Ammon's horn (tissue), 1 donor: ENCODE measurements around the gene IMPDH1.

Experiments used
- DNase-seq: peaks from one replicate; pipeline ENCODE4 v3.0.0-alpha.2; 2016; ENCODE audit warnings: low spot score

IMPDH1 gene

GRCh38 chr7:128434413-128435326 lies 24.9 kb upstream of the IMPDH1 start:
- no peak for DNase-seq

DNA sequence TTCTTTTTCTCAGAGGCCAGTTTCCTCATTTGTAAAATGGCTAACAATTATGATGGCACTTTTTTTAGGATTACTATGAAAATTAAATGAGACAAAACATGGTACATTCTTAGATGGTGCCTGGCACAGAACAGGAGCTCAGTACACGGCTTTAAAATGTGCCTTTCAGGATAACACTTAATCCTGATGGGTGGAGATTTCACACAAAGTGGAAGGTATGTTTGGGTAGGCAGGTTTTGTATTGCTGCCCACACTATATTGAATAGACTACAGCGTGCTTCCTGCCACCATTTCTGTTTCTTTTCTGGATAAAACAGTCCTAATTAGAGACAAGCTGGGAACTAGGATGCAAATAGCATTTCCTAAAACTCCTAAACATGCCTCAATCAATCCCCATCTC lies 22.0 kb upstream of the IMPDH1 start:
- no peak for DNase-seq

GRCh38 chr7:128431221-128431620 lies 21.4 kb upstream of the IMPDH1 start:
- DNase-seq, result no peak

DNA sequence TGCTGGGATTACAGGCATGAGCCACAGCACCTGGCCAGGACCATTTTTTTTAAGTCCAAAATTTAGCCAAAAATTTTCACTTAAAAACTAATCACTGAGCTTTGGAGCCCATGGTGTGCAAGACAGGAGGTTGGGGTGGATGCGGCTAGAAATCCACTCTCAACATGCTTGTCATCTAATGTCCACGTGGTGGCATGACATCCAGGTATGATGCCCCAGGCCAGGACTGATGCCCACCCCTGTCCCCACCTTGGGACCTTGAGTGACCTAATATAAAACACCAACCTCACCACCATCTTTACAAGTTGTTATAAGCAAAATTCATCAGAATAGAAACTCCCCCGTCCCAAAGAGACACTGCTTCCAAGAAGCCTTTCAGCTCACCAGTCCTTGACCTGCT lies 20.4 kb upstream of the IMPDH1 start:
- DNase-seq, result no peak

DNA sequence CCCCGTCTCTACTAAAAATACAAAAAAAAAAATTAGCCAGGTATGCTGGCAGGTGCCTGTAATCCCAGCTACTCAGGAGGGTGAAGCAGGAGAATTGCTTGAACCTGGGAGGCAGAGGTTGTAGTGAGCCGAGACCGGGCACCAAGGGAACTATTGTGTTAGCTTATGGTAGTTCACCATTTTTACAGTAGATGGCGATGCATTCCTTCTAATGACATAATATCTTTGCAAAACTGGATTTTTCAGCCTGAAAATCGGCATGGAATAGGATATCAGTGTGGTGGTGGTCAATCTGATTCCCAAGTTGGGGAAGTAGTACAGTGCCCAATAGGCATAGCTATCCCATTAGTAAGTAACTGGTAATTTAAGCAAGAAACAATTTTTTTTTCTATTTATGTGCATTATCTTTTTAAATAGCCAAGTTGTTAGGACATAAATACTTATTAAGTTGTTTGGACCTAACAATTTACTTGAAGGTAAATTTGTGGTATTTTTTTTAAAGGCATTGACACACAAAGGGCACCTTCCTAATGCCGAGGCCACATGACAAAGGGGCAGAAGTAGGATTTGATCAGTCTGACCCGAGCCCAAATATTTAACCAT lies 17.6 kb upstream of the IMPDH1 start:
- peak; percentile 77 for DNase-seq

GRCh38 chr7:128425850-128426249 lies 16.1 kb upstream of the IMPDH1 start:
- DNase-seq, result peak; percentile 68

- DNase-seq, result no peak
These were observed 15.0 kb upstream of the IMPDH1 start for GRCh38 chr7:128424686-128425275.

GRCh38 chr7:128422842-128423241 lies 13.1 kb upstream of the IMPDH1 start:
- peak; percentile 43 for DNase-seq

DNA sequence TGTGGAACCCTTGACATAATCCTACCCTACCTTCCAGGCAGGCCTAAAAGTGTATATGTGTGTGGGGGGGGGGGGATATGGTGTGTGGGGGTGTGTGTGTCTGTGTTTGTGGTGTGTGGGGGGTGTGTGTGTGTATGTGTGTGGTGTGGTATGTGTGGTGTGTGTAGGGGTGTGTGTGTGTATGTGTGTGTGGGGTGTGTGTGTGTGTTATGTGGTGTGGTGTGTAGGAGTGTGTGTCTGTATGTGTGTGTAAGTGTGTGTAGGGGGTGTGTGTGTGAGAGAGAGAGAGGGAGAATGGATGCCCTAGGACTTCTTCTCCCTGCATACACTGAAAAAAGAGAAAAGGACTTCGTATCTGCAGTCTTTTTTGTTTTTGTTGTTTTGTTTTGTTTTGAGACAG lies 12.3 kb upstream of the IMPDH1 start:
- DNase-seq, result no peak

DNA sequence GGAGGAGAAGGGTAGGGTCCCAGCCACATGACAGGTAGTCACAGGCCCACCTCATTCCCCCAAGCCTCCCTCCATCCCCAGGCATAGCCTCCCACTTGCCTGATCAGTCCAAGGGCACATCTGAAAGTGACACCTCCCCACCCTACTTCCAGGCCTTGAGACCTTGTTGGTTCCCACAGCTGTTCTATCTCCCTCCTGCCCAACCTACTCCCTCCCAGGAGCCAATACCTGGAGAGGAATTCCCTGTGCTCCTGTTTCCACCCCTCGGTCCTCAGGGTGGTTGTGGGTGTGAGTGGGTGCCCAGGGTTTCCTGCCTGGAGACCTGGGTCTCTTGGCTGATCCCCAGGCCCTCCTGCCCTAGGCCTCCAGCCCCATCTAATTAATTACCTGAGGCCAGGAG lies 11.6 kb upstream of the IMPDH1 start:
- DNase-seq, result no peak

DNA sequence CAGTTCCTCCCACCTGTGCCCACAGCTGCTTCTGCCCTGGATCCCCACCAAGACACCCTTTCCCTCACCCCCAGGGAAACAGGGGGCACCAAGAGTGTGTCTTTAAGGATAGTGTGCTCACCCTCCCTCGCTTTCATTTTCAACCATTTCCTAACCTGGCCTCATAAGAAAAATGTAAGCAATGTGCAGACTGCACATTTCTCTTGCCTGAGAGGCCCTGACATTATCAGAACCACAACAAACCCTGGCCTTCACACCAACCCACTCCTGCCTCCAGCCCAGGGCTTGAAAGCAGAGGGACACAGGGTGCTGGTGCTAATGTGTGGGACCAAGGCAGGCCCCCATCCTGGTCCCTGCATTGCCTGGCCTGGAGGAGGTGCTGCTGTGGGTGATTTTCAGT lies 11.0 kb upstream of the IMPDH1 start:
- DNase-seq, result no peak

- peak; percentile 78 for DNase-seq
These were observed 9.5 kb upstream of the IMPDH1 start for GRCh38 chr7:128419257-128419656.

GRCh38 chr7:128417071-128417470 lies 7.3 kb upstream of the IMPDH1 start:
- DNase-seq, result no peak

DNA sequence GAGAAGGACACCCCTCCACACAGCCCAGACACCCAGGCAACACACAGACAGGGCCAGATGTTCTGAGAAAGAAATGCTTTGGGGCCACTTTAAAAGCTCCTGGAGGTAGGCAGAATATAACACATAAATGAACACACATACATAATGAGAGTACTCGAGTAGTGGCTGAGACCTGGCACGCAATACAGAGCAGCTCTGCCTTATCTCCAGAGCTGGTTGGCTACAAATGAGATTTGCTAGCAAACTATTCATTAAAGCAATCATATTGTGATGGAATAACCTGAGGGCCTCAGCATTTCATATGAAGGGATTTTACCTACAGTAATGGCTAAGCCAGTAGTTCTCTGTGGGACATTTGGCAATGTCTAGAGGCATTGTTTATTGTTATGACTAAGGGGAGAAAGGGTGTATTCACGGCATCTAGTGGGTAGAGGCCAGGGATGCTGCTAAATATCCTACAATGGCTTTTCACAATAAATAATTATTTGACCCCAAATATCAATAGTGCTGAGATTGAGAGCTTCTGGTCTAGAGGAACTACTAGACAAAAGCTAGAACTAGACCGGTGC lies 5.5 kb upstream of the IMPDH1 start:
- DNase-seq, result no peak

GRCh38 chr7:128410451-128410753 lies 620 bp upstream of the IMPDH1 start:
- no peak for DNase-seq

DNA sequence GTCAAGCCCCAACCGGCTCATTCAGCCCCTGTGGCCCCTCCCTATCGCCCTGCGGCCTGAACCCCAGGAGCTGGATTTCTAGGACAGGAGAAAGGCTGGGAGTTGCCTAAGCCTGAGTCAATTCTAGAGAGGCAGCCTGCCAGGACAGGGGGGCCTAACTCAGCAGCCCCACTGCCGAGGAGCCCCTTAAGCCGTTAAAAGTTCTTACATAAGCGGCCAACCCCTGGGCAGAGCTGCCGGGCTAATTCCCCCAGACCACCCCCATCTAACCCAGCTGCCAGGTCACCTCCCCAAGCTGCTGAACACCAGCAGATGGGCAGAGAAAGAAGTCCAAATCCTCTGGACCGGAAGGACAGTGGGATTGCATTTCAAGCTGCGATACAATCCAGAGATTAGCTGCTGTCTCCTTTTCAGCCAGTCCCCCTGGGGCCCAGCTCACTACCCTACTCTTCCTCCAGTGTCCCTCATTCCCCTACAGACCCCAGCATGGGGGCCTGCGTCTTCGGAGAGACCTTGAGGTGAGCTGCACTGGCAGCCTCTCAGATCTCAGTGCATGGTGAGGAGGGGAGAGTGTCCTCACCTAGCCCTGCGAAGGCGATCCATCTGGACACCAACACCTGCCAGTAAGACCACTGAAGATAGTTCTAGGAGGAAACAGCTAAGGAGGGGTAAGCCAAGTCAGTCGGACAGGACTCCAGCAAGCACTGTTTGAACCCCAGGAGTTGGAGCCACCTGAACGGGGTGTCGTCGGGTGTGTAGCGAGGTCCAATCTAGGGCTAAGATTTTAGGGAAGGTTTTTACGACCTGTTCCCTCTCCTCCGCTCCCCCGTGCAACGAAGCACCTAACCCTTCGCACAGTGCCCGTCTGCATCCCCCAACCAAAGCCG lies 830 bp downstream of the IMPDH1 start:
- DNase-seq, result no peak

- no peak for DNase-seq
These were observed 1.8 kb downstream of the IMPDH1 start for GRCh38 chr7:128407751-128408708.

GRCh38 chr7:128407233-128407589 lies 2.6 kb downstream of the IMPDH1 start:
- DNase-seq, result no peak

DNA sequence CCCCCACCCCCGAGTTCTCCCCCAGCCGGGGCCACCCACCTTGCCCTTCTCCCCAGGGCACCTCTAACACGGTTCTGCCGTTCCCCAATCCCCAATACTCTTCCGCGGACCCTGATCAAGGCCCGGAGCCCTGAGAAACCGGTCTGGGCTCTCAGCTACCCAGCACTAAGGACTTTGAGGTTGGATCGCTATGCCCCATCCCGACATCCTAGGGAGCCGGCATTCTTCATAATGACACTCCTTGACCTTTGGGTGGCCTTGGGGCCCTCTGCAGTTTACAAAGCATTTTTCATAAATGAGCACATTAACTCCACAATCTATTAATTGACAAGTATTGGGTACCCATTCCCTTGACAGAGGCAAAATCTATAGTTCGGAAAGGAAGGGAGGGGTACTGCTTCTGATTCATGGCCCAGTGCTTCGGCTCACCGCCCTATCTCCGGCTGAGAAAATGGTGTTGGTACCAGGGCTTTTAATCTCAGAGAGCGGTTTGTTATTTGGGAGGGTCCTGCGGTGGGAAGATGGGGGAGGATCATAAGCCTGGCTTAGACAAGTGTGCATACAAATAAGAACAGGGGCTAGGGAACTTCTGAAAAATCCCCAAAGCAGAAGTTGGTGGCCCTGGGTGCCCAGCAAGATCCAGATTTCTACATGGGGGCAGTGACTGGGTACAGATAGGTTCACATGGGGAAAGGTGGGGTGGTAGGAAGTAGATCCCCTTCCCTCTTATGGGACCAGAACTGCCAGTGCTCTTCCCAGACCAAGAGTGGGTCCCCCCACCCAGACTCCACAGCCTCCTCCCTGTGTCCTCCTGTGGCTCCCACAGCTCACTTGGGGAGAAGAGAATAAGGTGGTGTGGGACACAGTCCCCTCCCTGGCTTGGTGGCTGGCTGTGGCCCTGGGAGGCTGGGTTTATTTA lies 3.2 kb downstream of the IMPDH1 start:
- DNase-seq, result no peak
